Duodenal mucosa (tissue), 2 donors: ENCODE measurements around the gene PNPLA6.
A peak's percentile ranks its signal among the peaks of the same experiment; 100 is the strongest.

Source experiments
- H3K27ac ChIP-seq: one replicate; pipeline ENCODE4 v1.7.0; 2013; ENCODE audit warnings: low read depth, low read length
- H3K27me3 ChIP-seq, 2 donors: one replicate each; pipeline ENCODE4 v1.7.0; 2013; ENCODE audit warnings: low read length in 2 of 2, control low read depth in 1 of 2; ENCODE audit not compliant: insufficient read depth in 2 of 2, control insufficient read depth in 1 of 2
- H3K36me3 ChIP-seq, 2 donors: one replicate each; pipeline ENCODE4 v1.7.0; 2013; ENCODE audit warnings: low read length in 2 of 2, control low read depth in 1 of 2; ENCODE audit not compliant: insufficient read depth in 2 of 2, control insufficient read depth in 1 of 2
- H3K4me1 ChIP-seq, 2 donors: one replicate each; pipeline ENCODE4 v1.7.0; 2013; ENCODE audit warnings: low read length in 2 of 2, control low read depth in 1 of 2; ENCODE audit not compliant: insufficient read depth in 2 of 2, control insufficient read depth in 1 of 2
- H3K4me3 ChIP-seq, 2 donors: one replicate each; pipeline ENCODE4 v1.7.0; 2013; ENCODE audit warnings: low read length in 2 of 2, low read depth in 1 of 2
- H3K9ac ChIP-seq, 2 donors: one replicate each; pipeline ENCODE4 v1.7.0; 2013; ENCODE audit warnings: low read length in 2 of 2, low read depth in 1 of 2
- H3K9me3 ChIP-seq, 2 donors: one replicate each; pipeline ENCODE4 v1.7.0; 2013; ENCODE audit warnings: low read length in 2 of 2, control low read depth in 1 of 2; ENCODE audit not compliant: control insufficient read depth in 1 of 2

The PNPLA6 gene

DNA sequence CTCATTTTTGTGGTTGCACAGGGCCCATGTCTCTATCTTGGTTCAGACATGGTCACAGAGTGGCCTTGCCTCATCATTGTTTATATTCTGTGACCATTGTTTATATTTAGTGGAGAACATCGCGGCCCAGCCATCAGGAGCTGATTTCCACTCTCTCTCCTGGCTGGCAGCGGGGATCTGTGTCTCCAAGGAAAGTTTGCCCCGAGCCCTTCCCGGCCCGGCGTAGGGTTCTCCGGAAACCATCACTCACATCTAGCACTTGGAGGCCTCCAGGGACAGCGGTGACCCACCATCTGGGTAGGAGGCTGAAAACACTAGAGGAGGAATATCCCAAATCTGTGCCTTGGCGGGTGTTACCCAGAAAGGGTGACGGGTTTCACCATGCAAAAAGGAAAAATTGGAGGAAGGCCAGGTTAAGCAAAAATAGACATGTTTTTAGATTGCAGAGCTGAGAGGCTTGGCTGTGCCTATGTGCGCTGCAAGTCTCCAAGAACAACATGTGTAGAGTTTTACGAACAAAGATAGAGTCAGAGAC is 20.3 kb upstream of the PNPLA6 start:
- H3K4me3 ChIP-seq = peak overlapping the region; percentile 55 to 62

DNA sequence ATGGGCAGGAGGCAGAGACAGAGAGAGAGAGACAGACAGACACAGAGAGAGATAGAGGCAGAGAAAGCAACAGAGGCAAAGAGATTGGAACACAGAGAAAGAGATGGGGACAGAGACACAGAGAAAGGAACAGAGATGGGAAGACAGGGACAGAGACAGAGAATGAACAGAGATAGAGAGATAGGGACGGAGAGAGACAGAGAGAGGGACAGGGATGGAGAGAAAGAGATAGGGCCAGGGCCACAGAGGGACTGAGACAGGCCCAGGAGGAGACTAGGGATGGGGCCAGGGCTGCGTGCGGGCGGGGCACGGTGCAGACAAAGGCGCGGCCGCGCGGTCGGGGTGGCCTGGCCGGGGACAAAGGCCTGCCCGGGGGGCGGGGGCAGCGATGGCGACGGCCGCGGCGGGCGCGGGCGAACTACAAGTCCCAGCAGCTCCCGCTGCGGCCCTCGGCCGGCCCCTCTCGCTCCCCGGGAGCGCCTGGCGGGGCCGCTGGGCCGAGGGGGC is 19.8 kb upstream of the PNPLA6 start, which contains the start of gene ZNF358:
TSS of gene ZNF358 (plus strand) at position 459 of the 507 bp plus-strand sequence. CDS start 3,140 bp downstream, outside the sequence.
- no peaks in the 10 kb centered on the region for H3K36me3 ChIP-seq
- H3K9me3 ChIP-seq = no peaks in the 10 kb centered on the region
- no peaks in the 10 kb centered on the region for H3K27me3 ChIP-seq
- H3K4me1 ChIP-seq = peaks cover 12 to 13% of the 10 kb centered on the region in 2 donors
- peak within 1 kb of the TSS; percentile 75 to 87 for H3K4me3 ChIP-seq
- peak within 1 kb of the TSS; percentile 73 for H3K27ac ChIP-seq
- H3K9ac ChIP-seq = peak within 1 kb of the TSS; percentile 77 to 92

More for the DNA sequence above, 20.3 kb upstream of the PNPLA6 start:
- Histone ChIP-seq H3K27me3 (no peaks in the 10 kb centered on the region), H3K4me1 (peaks cover 12 to 13% of the 10 kb centered on the region in 2 donors), H3K36me3 (no peaks in the 10 kb centered on the region), H3K9ac (peak overlapping the region in 1 of 2 donors; percentile 39), H3K9me3 (no peaks in the 10 kb centered on the region), H3K27ac (peak overlapping the region; percentile 73)

DNA sequence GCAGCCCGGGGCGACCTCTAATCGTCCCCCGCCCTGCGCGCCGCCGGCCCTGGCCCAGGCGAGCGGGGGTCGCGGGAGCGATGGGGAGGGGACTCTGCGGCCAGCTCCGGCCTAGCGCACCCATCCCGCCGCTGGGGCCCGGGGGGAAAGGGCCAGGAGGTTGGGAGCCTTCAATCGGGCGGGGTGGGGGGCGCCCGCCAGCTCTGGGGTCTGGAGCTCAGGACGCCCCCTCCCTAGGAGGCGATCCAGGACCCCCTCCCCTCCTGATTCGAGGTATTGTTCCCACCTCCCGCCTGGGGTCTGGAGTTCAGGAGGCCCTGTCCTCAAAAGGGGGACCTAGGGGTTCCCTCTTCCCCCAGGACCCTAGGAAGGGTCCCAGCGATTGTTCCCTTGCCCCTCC is 19.2 kb upstream of the PNPLA6 start:
- H3K27ac ChIP-seq = no peak overlapping the region
- no peaks in the 10 kb centered on the region for H3K36me3 ChIP-seq
- no peaks in the 10 kb centered on the region for H3K27me3 ChIP-seq
- H3K4me3 ChIP-seq = peak overlapping the region; percentile 75 to 87
- no peaks in the 10 kb centered on the region for H3K9me3 ChIP-seq
- peaks cover 12 to 13% of the 10 kb centered on the region in 2 donors for H3K4me1 ChIP-seq
- H3K9ac ChIP-seq = peak overlapping the region; percentile 77 to 92

DNA sequence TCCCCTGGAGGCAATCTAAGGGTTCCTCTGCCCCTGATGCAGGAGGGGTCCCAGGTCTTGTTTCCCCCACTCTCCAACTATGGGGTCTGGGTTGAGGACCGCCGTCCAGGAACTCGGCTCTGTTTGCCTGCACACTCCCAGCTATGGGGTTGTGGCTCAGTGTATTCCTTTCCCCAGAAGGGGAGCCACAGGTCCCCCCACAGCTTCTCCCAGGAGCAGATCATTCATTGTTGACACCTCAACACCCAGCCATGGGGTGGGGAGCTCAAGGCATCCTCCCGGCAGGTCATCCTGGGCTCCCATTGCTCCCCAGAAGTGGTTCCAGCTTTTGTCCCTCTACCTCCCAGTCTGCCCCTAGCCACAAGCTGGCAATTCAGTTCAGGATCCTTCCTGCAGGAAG is 18.6 kb upstream of the PNPLA6 start:
- H3K4me1 ChIP-seq = peaks cover 14 to 15% of the 10 kb centered on the region in 2 donors
- no peaks in the 10 kb centered on the region for H3K36me3 ChIP-seq
- peak overlapping the region; percentile 75 to 87 for H3K4me3 ChIP-seq
- H3K9me3 ChIP-seq = no peaks in the 10 kb centered on the region
- H3K27me3 ChIP-seq = no peaks in the 10 kb centered on the region
- no peak overlapping the region for H3K27ac ChIP-seq
- peak overlapping the region; percentile 77 to 92 for H3K9ac ChIP-seq

DNA sequence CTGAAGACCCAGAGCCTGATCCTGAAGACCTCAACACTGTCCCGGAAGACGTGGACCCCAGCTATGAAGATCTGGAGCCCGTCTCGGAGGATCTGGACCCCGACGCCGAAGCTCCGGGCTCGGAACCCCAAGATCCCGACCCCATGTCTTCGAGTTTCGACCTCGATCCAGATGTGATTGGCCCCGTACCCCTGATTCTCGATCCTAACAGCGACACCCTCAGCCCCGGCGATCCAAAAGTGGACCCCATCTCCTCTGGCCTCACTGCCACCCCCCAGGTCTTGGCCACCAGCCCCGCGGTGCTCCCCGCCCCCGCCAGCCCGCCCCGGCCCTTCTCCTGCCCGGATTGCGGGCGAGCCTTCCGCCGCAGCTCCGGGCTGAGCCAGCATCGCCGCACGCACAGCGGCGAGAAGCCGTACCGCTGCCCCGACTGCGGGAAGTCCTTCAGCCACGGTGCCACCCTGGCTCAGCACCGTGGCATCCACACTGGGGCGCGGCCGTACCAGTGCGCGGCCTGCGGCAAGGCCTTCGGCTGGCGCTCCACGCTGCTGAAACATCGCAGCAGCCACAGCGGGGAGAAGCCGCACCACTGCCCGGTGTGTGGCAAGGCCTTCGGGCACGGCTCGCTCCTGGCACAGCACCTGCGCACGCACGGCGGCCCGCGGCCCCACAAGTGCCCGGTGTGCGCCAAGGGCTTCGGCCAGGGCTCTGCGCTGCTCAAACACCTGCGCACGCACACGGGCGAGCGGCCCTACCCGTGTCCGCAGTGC is 16.0 kb upstream of the PNPLA6 start:
- Histone ChIP-seq H3K4me1 (peaks cover 30% of the 10 kb centered on the region in 2 donors), H3K9ac (no peak overlapping the region), H3K9me3 (no peaks in the 10 kb centered on the region), H3K36me3 (no peaks in the 10 kb centered on the region), H3K27ac (no peak overlapping the region), H3K4me3 (no peak overlapping the region), H3K27me3 (no peaks in the 10 kb centered on the region)

DNA sequence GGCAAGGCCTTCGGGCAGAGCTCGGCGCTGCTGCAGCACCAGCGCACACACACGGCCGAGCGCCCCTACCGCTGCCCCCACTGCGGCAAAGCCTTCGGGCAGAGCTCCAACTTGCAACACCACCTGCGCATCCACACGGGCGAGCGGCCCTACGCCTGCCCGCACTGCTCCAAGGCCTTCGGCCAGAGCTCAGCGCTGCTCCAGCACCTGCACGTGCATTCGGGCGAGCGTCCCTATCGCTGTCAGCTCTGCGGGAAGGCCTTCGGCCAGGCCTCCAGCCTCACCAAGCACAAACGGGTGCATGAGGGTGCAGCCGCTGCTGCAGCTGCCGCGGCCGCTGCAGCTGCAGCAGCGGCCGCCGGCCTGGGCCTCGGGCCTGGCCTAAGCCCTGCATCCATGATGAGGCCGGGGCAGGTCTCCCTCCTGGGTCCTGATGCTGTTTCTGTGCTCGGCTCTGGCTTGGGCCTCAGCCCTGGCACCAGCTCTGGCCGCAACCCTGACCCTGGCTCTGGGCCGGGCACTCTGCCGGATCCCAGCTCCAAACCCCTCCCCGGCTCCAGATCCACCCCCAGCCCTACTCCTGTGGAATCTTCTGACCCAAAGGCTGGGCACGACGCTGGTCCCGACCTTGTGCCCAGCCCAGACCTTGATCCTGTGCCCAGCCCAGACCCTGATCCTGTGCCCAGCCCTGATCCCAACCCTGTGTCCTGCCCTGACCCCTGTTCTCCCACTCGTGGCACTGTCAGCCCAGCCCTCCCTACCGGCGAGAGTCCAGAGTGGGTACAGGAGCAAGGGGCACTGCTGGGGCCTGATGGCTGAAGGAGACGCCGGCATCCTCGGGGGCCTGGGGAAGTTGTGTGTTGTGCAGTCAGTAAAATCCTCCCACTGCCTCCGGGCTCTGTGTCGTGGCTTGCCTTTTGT is 15.1 kb upstream of the PNPLA6 start:
- Histone ChIP-seq H3K27me3 (no peaks in the 10 kb centered on the region), H3K9ac (no peak overlapping the region), H3K27ac (no peak overlapping the region), H3K9me3 (no peaks in the 10 kb centered on the region), H3K4me1 (peaks cover 28 to 29% of the 10 kb centered on the region in 2 donors), H3K36me3 (no peaks in the 10 kb centered on the region), H3K4me3 (no peak overlapping the region)

DNA sequence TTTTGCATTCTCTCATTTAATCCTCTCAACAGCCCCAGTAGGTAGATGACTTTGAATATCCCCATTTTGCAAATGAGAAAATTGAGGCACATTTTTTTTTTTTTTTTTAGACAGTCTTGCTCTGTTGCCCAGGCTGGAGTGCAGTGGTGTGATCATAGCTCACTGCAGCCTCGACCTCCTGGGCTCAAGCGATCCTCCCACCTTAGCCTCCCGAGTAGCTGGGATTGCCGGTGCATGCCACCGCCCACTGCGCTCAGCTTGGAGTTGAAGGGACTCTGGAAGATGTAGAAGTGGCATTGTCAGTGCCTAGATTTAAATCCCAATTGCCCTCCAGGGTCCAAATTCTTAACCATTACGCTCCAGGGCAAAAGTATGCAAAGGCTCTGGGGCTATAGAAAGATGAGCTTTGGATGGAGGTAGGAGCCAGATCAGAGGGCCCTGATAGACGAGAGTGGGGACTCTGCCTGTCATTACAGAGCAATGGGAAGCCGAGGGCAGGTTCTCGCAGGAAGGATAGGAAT is 13.9 kb upstream of the PNPLA6 start:
- Histone ChIP-seq H3K27ac (no peak overlapping the region), H3K36me3 (peaks cover 0 to 6% of the 10 kb centered on the region in 2 donors), H3K4me3 (peak overlapping the region; percentile 71 to 78), H3K27me3 (no peaks in the 10 kb centered on the region), H3K9me3 (no peaks in the 10 kb centered on the region), H3K4me1 (peaks cover 22 to 23% of the 10 kb centered on the region in 2 donors), H3K9ac (peak overlapping the region; percentile 44 to 72)

DNA sequence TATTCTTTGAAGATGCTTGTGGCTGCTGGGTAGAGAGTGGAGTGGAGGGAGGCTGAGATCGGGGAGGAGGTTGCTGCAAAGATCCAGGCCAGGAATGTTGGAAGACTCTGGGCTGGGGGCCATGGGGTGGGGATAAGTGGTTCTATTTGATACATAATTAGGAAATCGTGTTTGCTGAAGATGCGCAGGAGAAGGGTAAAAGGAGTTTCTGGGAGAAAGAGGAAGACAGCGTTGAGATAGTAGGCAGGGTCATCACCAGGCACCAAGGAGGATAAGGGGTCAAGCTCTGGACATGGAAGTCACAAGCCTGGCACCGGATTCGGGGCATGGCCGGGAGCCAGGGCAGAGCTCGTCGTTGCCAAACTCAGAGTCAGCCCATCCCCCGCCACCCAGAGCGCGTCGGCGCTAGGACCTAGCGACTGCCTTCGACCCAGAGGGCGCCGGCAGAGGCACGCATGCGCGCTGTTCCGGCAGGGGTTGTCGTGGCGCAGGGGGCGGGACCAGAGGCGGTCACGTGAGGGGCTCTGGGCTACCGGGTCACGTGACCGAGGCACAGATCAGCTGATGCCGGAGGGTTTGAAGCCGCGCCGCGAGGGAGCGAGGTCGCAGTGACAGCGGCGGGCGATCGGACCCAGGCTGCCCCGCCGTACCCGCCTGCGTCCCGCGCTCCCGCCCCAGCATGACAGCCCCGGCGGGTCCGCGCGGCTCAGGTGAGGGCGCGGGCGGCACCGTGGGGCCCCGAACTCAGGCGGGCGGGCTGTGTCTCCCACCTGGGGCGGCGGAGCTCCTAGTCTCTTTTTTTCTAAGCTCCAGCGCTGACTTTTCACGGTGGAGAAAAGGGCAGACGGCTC is 13.2 kb upstream of the PNPLA6 start, which contains the start of gene MCOLN1:
TSS of gene MCOLN1 (plus strand) at position 553 of the 851 bp plus-strand sequence. CDS start at position 680, 127 bp downstream.
- no peaks in the 10 kb centered on the region for H3K9me3 ChIP-seq
- H3K36me3 ChIP-seq = peaks cover 0 to 8% of the 10 kb centered on the region in 2 donors
- peaks cover 17% of the 10 kb centered on the region in 2 donors for H3K4me1 ChIP-seq
- no peaks in the 10 kb centered on the region for H3K27me3 ChIP-seq
- no peak within 1 kb of the TSS for H3K27ac ChIP-seq
- H3K9ac ChIP-seq = peak within 1 kb of the TSS; percentile 72 to 78
- peak within 1 kb of the TSS; percentile 78 to 81 for H3K4me3 ChIP-seq
